Suprapubic skin (tissue), 4 donors: Measurements from ENCODE around the gene GMDS.

Experiments
- EP300 ChIP-seq: sonication (generic); formaldehyde crosslinking; IDR thresholded peaks from one replicate; pipeline ENCODE4 v1.6.1; 2017; ENCODE audit warnings: antibody characterized with exemption
- POLR2A ChIP-seq, 2 donors: fragments of 450-650 bp; IDR thresholded peaks; one replicate each; pipeline ENCODE4 v1.6.1; 2017; ENCODE audit warnings: antibody characterized with exemption in 2 of 2, mild to moderate bottlenecking in 2 of 2, moderate library complexity in 2 of 2
- POLR2AphosphoS5 ChIP-seq, 3 donors: sonication (generic); formaldehyde crosslinking; IDR thresholded peaks; one replicate each; pipeline ENCODE4 v1.6.1; 2017; ENCODE audit warnings: antibody characterized with exemption in 3 of 3
- TF ChIP-seq, protein P1 (sequence below), 2 donors: fragments of 200-600 bp in 1 of 2; fragments of 450-650 bp in 1 of 2; sonication (generic) in 1 of 2; IDR thresholded peaks; one replicate each; pipeline ENCODE4 v1.5.1; 2016 to 2019; ENCODE audit warnings: antibody characterized with exemption in 2 of 2, mild to moderate bottlenecking in 1 of 2, moderate library complexity in 1 of 2

GRCh38 chr6:1629316-1629715 lies 616.1 kb downstream of the GMDS start:
- TF ChIP-seq, protein P1, sequence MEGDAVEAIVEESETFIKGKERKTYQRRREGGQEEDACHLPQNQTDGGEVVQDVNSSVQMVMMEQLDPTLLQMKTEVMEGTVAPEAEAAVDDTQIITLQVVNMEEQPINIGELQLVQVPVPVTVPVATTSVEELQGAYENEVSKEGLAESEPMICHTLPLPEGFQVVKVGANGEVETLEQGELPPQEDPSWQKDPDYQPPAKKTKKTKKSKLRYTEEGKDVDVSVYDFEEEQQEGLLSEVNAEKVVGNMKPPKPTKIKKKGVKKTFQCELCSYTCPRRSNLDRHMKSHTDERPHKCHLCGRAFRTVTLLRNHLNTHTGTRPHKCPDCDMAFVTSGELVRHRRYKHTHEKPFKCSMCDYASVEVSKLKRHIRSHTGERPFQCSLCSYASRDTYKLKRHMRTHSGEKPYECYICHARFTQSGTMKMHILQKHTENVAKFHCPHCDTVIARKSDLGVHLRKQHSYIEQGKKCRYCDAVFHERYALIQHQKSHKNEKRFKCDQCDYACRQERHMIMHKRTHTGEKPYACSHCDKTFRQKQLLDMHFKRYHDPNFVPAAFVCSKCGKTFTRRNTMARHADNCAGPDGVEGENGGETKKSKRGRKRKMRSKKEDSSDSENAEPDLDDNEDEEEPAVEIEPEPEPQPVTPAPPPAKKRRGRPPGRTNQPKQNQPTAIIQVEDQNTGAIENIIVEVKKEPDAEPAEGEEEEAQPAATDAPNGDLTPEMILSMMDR (IDR thresholded peaks at IDR 0.05) = no peak
- TF ChIP-seq EP300 (no peak), POLR2A (IDR thresholded peaks at IDR 0.05) (no peak), POLR2AphosphoS5 (IDR thresholded peaks at IDR 0.05) (no peak)
